Measurements from ENCODE around the gene GFI1.
"Not testable (repeated sequence)": the region's sequence is repeated elsewhere in the genome, so short reads cannot be mapped to it uniquely, and the experiment has no call there.

Gene GFI1

DNA sequence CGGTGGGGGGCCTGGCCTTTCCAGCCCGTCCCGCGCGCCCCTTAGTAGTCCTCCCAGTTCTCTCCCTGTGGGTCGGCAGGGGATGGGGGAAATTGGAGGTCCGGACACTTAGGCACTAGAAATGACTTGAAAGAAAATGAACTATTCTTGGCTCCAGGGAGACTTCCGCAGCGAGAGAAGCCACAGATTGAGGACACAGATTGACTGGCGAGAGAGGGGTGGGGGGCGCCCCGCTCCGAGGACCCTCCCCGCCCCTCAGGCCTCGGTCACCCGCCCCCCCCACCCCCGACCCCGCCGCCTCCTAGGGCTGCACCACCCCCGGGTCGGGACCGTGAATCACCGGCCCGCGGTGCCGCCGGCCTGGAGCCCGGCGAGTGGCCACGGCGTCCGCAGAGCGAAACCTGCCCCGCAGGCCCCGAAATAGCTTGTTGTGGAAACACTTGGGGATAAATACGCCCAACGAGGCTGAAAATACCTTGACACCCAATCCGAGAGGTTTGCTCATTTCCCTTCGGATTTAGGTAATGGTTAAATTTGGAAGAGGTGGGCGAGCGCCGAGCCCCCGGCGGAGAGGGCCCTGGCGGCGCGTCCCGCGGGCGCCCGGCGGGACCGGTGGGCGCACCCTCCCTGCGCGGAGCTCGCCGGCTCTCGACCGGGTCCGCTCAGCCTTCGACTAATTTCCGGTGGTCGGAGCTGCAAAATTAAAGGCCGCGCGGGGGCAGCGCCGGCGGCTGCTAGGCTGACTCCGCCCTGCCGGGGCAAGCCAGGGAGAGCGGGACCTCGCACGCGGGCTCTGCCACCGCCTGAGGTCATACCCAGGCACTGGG is at the start of gene GFI1:
GFI1 (minus strand) TSS at position 675 of the 827 bp plus-strand sequence. CDS start 3,438 bp downstream, outside the sequence.
- no peak for DNase-seq (ENCODE audit: low read depth)

DNA sequence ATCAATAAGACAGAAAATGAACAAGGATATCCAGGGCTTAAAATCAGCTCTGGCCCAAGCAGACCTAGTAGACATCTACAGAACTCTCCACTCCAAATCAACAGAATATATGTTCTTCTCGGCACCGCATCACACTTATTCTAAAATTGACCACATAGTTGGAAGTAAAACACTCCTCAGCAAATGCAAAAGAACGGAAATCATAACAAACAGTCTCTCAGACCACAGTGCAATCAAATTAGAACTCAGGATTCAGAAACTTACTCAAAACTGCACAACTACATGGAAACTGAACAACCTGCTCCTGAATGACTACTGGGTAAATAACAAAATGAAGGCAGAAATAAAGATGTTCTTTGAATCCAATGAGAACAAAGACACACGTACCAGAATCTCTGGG is 45.6 kb upstream of the GFI1 start:
- DNase-seq (ENCODE audit: low read depth), result not testable (repeated sequence)

- DNase-seq (ENCODE audit: low read depth), result not testable (repeated sequence)
Measured at GRCh38 chr1:92531939-92532338, 45.2 kb upstream of the GFI1 start.

- no peak for DNase-seq (ENCODE audit: low read depth)
Measured at GRCh38 chr1:92527670-92528069, 40.9 kb upstream of the GFI1 start.

- DNase-seq (ENCODE audit: low read depth), result not testable (repeated sequence)
Measured at GRCh38 chr1:92524944-92525590, 38.3 kb upstream of the GFI1 start.

DNA sequence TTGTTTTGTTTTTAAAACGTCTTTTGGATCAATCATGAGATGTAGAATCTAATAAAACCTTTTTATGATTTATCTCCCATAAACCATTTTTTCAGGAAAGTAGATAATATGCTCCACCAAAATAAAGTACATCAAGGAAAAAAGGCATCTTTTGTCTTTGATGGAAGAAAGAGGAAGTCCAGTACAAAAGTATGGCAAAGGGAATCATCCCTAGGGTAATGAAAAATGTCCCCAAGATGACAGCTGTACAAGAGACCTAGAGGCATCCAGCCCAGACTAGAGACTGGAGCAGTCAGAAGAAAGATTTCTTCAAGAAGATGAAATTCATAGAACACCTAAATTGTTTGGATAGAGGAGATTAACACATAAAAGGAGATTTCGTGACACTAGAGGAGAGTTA is 32.3 kb upstream of the GFI1 start:
- no peak for DNase-seq (ENCODE audit: low read depth)

GRCh38 chr1:92516574-92516973 is 29.8 kb upstream of the GFI1 start:
- DNase-seq (ENCODE audit: low read depth), result no peak

DNA sequence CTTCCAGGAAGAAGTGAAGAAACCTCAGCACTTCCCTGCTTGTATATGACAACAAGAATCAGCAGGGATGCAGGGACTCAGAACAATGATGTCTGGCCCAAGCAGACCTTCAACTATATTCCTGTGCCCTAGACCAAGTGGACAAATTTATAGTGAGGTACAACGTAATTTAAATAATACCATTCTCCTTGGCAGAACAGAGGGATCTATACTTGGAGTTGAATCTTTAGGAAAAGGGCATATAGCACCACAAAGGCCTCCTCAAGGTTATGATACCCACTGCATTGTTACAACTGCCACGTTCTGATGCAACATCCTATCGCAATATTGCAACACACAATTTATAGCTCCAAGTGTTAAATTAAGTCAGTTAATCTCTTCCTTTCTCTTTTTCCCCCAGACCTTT is 29.1 kb upstream of the GFI1 start:
- DNase-seq (ENCODE audit: low read depth), result no peak

DNA sequence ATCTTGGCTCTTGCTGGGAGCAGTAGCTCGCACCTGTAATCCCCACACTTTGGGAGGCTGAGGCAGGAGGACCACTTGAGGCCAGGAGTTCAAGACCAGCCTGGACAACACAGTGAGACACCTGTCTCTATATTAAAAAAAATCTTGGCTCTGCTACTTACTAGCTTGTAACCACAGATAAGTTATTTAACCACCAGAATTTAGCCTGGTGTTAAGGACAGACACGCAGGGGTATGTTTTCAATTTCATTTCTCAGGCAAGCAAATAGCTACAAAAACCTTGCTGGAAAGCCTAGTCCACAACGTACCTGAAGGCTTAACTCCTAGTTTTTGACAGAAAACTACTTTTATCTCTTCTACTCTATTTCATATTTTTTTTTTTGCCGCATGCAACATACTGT is 24.8 kb upstream of the GFI1 start:
- DNase-seq (ENCODE audit: low read depth), result no peak

- no peak for DNase-seq (ENCODE audit: low read depth)
Measured at GRCh38 chr1:92509619-92510018, 22.9 kb upstream of the GFI1 start.

DNA sequence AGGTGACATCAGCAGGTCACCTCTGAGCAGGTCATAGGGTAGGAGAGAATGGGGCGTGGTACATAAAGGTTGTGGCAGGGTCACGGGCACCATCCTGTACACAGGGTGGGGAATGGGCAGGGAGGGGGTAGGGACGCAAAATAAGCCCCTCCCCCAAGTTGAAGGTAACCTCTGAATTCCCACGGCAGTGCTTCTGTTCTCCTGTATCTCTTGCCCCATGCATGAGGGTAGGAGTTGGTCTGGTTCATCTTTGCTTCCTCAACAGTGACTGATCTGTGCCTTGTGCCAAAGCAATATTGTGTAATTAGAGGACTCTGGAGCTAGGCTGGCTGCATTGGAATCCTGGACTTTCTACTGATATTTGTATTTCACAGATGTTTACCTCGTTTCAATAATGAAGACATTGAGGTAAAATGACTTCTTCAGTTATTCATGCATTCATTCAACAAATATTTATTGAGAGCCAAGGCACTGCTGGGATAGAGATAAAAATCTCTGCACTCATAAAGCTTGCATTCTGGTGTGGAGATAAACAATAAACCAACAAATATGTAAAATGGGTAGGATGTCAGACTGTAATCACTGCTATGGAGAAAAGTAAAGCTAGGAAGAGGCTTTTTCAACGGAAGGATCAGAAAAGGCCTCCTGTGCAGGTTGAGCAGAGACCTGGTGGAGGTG is 18.4 kb upstream of the GFI1 start:
- no peak for DNase-seq (ENCODE audit: low read depth)

DNA sequence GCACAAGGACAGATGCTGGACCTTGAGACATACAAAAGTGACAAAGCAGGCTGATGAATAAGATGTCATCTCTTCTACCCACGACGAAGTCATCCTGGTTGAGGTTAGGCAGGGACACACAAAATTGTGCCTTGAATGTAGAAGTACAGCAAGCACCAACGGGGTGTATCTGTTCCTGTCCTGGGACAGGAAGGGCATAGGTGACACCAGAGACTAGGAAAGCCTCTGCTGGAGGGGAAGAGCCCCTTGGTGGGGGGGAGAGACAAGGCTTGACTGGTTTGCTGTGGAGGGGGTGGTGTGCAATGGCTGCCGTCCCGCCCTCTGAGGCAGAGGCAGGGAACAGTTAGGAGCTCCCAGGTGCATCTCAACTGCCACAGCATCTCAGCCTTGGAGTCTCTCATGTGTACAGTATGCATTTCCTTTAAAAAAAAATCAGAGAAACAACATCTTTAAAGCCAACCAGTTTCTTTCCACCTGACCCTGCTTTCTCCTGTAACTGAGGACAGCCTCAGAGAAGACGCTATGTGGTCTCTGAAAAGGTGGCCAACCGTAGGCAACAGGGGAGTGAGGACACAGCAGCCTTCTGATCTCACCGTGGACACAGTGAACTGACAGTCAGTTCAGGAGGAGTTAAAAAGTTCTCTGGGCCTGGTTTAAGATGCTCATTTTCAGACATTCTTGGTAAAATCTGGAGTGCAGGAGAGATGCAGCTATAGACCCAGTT is 17.7 kb upstream of the GFI1 start:
- no peak for DNase-seq (ENCODE audit: low read depth)

DNA sequence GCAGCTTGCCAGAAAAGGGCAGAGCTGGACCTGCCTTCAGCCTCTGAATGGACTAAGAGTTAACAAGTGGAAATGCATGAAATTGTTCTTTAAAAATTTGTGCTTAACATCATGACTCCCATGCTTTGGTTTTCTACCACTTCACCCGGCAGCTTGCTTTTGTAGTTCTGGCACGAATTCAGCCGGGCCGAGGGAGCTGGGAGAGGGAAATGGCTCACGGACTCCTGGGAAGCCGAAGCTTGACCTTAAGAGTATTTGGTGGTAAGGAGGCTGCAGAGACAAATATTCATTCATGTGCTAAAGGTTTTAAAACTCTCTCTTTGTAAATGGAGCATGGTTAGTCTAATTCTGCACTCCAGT is 17.2 kb upstream of the GFI1 start:
- DNase-seq (ENCODE audit: low read depth), result no peak

DNA sequence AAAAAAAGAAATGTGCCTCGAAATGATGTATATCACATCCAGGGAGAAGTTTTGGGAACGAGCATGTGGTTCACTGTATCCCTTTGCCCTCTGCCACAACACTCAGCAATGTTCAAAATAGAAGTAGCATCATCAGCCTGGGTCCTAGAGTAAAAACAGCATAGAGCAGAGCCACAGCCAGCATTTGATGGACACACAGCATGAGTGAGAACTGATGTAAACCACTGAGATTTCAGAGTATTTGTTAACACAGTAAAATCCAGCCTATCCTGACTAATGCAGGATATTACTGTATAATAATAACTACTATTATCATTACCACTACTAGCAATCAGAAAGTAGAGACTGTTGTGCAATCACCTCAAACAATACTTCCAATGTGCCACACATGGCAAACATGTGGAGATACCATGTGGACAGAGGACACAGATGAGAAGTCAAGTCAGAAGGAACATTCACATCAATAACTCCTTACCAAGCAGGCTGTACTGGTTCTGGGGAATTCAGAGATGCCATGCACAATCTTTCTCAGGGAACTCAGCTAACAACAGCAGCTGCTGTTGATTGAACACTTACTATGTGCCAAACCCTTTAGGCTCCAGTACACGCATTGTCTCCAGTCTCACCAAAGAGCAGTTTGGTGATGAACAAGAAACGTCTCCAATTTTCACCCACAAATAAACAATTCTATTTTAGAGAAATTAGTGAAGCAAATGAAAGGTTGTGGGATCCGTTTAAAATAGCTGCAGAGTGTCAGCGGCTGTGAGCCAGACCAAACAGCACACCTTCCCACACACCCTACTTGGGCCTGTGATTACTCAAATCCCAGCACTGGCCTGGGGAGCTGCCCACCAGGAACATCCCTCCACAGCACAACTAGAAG is 16.6 kb upstream of the GFI1 start:
- no peak for DNase-seq (ENCODE audit: low read depth)

GRCh38 chr1:92502247-92502646 is 15.5 kb upstream of the GFI1 start:
- no peak for DNase-seq (ENCODE audit: low read depth)

- no peak for DNase-seq (ENCODE audit: low read depth)
Measured at GRCh38 chr1:92500552-92500951, 13.8 kb upstream of the GFI1 start.

DNA sequence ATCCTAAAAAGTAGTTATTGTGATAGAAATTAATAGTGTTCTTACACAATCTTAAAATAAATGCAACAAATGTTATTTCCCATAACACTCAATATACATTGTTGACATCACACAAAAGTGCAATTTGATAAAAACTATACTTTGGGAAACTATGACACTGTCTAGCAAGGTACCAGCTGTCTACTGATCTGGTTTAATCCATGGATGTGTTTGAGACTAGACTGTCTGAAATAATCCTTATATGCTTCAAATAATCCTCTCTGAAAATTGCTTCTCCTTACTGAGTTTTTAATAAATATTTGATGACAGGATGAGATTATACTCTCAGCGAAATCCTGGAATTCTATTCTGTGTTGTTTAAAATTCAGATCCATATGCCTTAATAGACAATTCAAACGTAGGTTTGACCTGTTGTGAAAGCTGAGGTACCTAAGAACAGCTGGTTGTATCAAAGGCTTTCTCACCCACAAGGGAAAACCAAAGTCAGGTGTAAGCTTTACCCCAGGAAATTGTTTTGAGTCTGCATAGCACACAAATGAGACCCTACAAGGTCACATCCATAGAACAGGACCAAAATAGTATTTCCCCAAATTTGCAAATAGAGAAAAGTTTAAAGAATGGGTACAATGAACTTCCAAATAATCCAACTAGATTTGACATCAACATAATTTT is 8.8 kb upstream of the GFI1 start:
- DNase-seq (ENCODE audit: low read depth), result no peak

GRCh38 chr1:92494485-92495141 is 7.9 kb upstream of the GFI1 start:
- no peak for DNase-seq (ENCODE audit: low read depth)

GRCh38 chr1:92493139-92493538 is 6.4 kb upstream of the GFI1 start:
- no peak for DNase-seq (ENCODE audit: low read depth)

DNA sequence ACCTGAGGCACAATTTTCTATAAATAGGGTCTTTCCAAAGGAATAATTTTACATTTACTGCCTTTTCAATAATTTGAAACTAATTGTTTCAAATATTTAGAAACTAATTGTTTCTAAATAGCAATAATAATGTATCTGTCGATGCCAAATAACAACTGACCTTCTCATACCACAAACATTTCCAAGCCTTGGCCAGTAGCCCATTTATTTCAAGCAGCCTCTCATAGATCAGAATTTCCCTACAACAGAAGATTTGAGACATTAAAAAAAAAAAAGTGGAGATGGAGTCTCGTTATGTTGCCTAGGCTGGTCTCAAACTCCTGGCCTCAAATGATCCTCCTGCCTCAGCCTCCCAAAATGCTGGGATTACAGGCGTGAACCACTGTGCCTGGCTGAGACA is 2.1 kb upstream of the GFI1 start:
- DNase-seq (ENCODE audit: low read depth), result no peak

Measured in GM04504 (cell line).